GM12891 (cell line): Measurements from ENCODE around the gene NUMA1.

ENCODE experiments used
- PAX5 ChIP-seq: IDR thresholded peaks from 2 replicates; pipeline ENCODE4 v1.6.1; 2011; ENCODE audit warnings: low read length, moderate library complexity, mild to moderate bottlenecking; ENCODE audit not compliant: insufficient read depth, severe bottlenecking
- TAF1 ChIP-seq: IDR thresholded peaks from 2 replicates; pipeline ENCODE4 v1.6.1; 2011; ENCODE audit warnings: low read depth, low read length, control low read depth

DNA sequence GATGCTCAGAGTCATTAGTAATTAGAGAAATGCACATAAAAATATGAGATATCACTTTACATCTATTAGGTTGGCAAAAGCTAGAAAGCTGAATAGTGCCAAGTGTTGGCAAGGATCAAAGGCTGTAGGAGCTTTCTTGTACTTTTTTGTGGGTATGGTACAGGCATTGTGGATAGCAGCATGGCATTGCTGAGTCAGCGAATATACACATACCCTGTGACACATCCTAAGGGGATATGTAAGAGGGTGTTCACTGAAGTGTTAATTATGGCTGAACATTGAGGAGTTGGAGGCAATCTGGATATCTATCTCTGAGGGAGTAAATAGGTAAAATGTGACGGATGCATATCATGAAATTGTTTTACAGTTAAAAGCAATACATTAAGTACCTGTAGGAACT lies 108.7 kb downstream of the NUMA1 start:
- TF ChIP-seq PAX5: no peak
- no peak for TF ChIP-seq TAF1
